Measurements from ENCODE around the gene FBXO42.

GRCh38 chr1:16241221-16241708, 111.0 kb downstream of the FBXO42 start:
- TF ChIP-seq CTCF (IDR thresholded peaks at IDR 0.05; ENCODE audit: low read length) (no peak), EZH2 (IDR thresholded peaks at IDR 0.05; ENCODE audit: borderline replicate concordance, low read length) (no peak)

All from OCI-LY1 (cell line).